Nasal cavity respiratory epithelium epithelial cell of viscerocranial mucosa (primary cell): ENCODE measurements around the gene TAS2R1. TPM values are rescaled to one million over a fixed set of nuclear protein-coding genes. Genes with fewer than 3 reads are reported as not detected.

Experiments used
- total RNA-seq: library from RNA; depleted of rRNA; stranded (reverse); fragments of >200 nt; gene quantifications from 2 replicates; pipeline ENCODE4 v1.2.3, GENCODE V29; 2014

Gene TAS2R1, protein sequence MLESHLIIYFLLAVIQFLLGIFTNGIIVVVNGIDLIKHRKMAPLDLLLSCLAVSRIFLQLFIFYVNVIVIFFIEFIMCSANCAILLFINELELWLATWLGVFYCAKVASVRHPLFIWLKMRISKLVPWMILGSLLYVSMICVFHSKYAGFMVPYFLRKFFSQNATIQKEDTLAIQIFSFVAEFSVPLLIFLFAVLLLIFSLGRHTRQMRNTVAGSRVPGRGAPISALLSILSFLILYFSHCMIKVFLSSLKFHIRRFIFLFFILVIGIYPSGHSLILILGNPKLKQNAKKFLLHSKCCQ
- total RNA-seq, result not detected in 2 replicates

DNA sequence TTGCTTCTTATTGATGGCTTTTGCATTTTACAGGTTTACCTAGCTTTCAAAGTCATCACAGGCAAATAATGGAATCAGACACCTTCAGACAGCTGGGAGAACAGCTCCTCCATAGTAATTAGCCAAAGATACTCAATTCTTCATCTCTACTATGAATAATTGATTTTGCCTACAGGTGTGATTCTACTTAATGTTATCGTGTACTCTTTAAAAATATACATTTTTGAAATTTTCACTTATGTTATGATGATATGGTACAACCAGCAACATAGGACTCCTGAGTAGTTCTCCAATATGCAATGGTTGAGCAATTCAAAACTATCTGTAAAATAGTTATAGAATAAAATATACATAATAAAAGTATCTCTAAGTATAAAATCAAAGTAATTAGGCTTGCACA, at the start of gene TAS2R1:
TSS of gene TAS2R1 (minus strand) at position 101 of the 400 bp plus-strand sequence. CDS start 319 bp downstream, outside the sequence.

Other genes with a start within 250 kb of the TAS2R1 start
- gene SEMA5A, start 84.3 kb downstream of the TAS2R1 start, total RNA-seq, result 1.8 and 3.4 TPM in 2 replicates